Heart left ventricle (tissue), 13 donors: ENCODE data around the gene TMED6.

ENCODE experiments used
- POLR2A ChIP-seq, 2 donors: fragments of 450-650 bp; IDR thresholded peaks; one replicate each; pipeline ENCODE4 v1.6.1; 2017; ENCODE audit warnings: antibody characterized with exemption in 2 of 2, mild to moderate bottlenecking in 2 of 2, moderate library complexity in 2 of 2
- TF ChIP-seq, protein P1 (sequence below), 12 donors: fragments of 200-600 bp; sonication (generic) in 4 of 12; IDR thresholded peaks; one replicate each; pipeline versions ENCODE4 v1.5.0 to v1.8.0; 2018 to 2022; ENCODE audit warnings: antibody characterized with exemption in 12 of 12, mild to moderate bottlenecking in 5 of 12
- donor health status: ischemic (EF 13 %, LVEDD 7.1; RV severe dilation, severe dysfunction).
- donor health status: DM: no; HTN: yes; CAD: no.
- donor health status: DM: no; HTN: no; CAD: no.
- donor health status: ischemic (EF 25% LVEDD 6.9; RV normal size, moderate dysfunction).
- donor health status: ischemic (EF 25% LVEDD 5.7; RV mildly dilated, moderate dysfunction).
- donor health status: ischemic (EF 35%, LVEDD 5.7; RV mildly dilated, moderate dysfunction).
- donor health status: nonischemic (EF 11% LVEDD 7.7; RV severe dilation, severe dysfunction).
- donor health status: DM: yes; HTN: yes; CAD: no.
- donor health status: PGD.
- donor health status: ischemic (EF 29% LVEDD 5.4; RV normal size, mild dysfunction).
- donor health status: nonischemic (EF 23%, LVEDD 6.1; RV moderate dilation, normal function).

DNA sequence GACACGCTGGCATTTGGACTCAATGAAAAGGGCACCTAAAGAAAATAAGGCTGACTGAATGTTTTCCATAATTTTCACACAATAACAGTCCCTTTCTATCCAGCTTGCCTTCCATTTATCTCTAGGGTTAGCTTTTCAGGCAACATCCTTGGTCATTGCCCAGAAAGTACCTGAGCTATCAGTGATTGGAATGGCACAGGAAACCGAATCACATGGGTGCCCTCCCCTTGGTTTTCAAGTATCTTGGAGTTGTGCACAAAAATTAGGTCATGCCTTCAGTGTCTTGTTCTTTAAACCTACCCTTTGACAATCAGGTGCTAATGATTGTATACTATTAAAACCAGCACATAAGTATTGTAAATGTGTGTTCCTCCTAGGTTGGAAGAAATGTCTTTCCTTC is 43.7 kb downstream of the TMED6 start:
- TF ChIP-seq, protein P1, sequence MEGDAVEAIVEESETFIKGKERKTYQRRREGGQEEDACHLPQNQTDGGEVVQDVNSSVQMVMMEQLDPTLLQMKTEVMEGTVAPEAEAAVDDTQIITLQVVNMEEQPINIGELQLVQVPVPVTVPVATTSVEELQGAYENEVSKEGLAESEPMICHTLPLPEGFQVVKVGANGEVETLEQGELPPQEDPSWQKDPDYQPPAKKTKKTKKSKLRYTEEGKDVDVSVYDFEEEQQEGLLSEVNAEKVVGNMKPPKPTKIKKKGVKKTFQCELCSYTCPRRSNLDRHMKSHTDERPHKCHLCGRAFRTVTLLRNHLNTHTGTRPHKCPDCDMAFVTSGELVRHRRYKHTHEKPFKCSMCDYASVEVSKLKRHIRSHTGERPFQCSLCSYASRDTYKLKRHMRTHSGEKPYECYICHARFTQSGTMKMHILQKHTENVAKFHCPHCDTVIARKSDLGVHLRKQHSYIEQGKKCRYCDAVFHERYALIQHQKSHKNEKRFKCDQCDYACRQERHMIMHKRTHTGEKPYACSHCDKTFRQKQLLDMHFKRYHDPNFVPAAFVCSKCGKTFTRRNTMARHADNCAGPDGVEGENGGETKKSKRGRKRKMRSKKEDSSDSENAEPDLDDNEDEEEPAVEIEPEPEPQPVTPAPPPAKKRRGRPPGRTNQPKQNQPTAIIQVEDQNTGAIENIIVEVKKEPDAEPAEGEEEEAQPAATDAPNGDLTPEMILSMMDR (IDR thresholded peaks at IDR 0.05) = no peak
- TF ChIP-seq POLR2A (IDR thresholded peaks at IDR 0.05) = no peak
